HepG2 (cell line): Measurements from ENCODE around the gene NAIF1. TPM values are rescaled to one million over a fixed set of nuclear protein-coding genes. Genes with fewer than 3 reads are reported as not detected.

Experiments
- ARID2 ChIP-seq: sonication (generic); formaldehyde crosslinking; IDR thresholded peaks from 2 replicates; pipeline ENCODE4 v1.8.1; 2022; ENCODE audit warnings: mild to moderate bottlenecking, missing genetic modification reagents, borderline replicate concordance
- DZIP1 ChIP-seq: sonication (generic); formaldehyde crosslinking; IDR thresholded peaks from 2 replicates; pipeline ENCODE4 v1.5.0; 2020; ENCODE audit warnings: mild to moderate bottlenecking, missing genetic modification reagents
- FUBP1 ChIP-seq: sonication (generic); formaldehyde crosslinking; IDR thresholded peaks from 2 replicates; pipeline ENCODE4 v1.5.1; 2020; ENCODE audit warnings: missing genetic modification reagents, mild to moderate bottlenecking, borderline replicate concordance
- GMEB2 ChIP-seq: IDR thresholded peaks from 2 replicates; pipeline ENCODE4 v1.6.1; 2016; ENCODE audit warnings: missing biosample characterization, missing genetic modification reagents, low read depth
- ISL2 ChIP-seq: sonication (generic); formaldehyde crosslinking; IDR thresholded peaks from 2 replicates; pipeline ENCODE4 v1.5.0; 2020; ENCODE audit warnings: missing genetic modification reagents
- KLF12 ChIP-seq: sonication (generic); formaldehyde crosslinking; IDR thresholded peaks from 2 replicates; pipeline ENCODE4 v1.4.0; 2020; ENCODE audit warnings: missing genetic modification reagents, borderline replicate concordance
- NKX3-1 ChIP-seq: sonication (generic); formaldehyde crosslinking; IDR thresholded peaks from 2 replicates; pipeline ENCODE4 v1.5.0; 2020; ENCODE audit warnings: missing genetic modification reagents
- RNF2 ChIP-seq: fragments of 450-650 bp; conservative IDR thresholded peaks from 2 replicates; pipeline ENCODE4 v1.6.1; 2016; ENCODE audit warnings: low read depth
- SMC3 ChIP-seq: IDR thresholded peaks from 2 replicates; pipeline ENCODE4 v1.6.1; 2011; ENCODE audit warnings: low read length, improper control_type of control experiment
- SUZ12 ChIP-seq: fragments of 150-350 bp; IDR thresholded peaks from 2 replicates; pipeline ENCODE4 v1.6.1; 2014; ENCODE audit warnings: low read depth, low read length
- YEATS2 ChIP-seq: sonication (generic); formaldehyde crosslinking; IDR thresholded peaks from 2 replicates; pipeline ENCODE4 v1.4.0; 2020; ENCODE audit warnings: missing genetic modification reagents, borderline replicate concordance
- ZFY ChIP-seq: sonication (generic); formaldehyde crosslinking; IDR thresholded peaks from 2 replicates; pipeline ENCODE4 v1.4.0; 2020; ENCODE audit warnings: missing genetic modification reagents
- ZNF138 ChIP-seq: sonication (generic); formaldehyde crosslinking; IDR thresholded peaks from 2 replicates; pipeline ENCODE4 v1.5.0; 2020; ENCODE audit warnings: mild to moderate bottlenecking, low read depth, missing genetic modification reagents
- ZNF30 ChIP-seq: sonication (generic); formaldehyde crosslinking; IDR thresholded peaks from 2 replicates; pipeline ENCODE4 v1.5.0; 2020; ENCODE audit warnings: mild to moderate bottlenecking, missing genetic modification reagents
- ZNF460 ChIP-seq: sonication (generic); formaldehyde crosslinking; IDR thresholded peaks from 2 replicates; pipeline ENCODE4 v1.5.1; 2020; ENCODE audit warnings: missing genetic modification reagents, mild to moderate bottlenecking, borderline replicate concordance
- ZNF503 ChIP-seq: sonication (generic); formaldehyde crosslinking; IDR thresholded peaks from 2 replicates; pipeline ENCODE4 v1.4.0; 2020; ENCODE audit warnings: missing genetic modification reagents
- ZNF530 ChIP-seq: sonication (generic); formaldehyde crosslinking; IDR thresholded peaks from 2 replicates; pipeline ENCODE4 v1.5.0; 2020; ENCODE audit warnings: low read depth, mild to moderate bottlenecking, missing genetic modification reagents
- ZNF607 ChIP-seq: sonication (generic); formaldehyde crosslinking; IDR thresholded peaks from 2 replicates; pipeline ENCODE4 v1.5.1; 2020; ENCODE audit warnings: missing genetic modification reagents, mild to moderate bottlenecking, borderline replicate concordance
- ZNF737 ChIP-seq: sonication (generic); formaldehyde crosslinking; IDR thresholded peaks from 2 replicates; pipeline ENCODE4 v1.5.0; 2020; ENCODE audit warnings: missing genetic modification reagents, mild to moderate bottlenecking, borderline replicate concordance
- ZNF780A ChIP-seq: sonication (generic); formaldehyde crosslinking; IDR thresholded peaks from 2 replicates; pipeline ENCODE4 v1.8.0; 2022; ENCODE audit warnings: mild to moderate bottlenecking, missing genetic modification reagents, moderate library complexity
- ZNF879 ChIP-seq: sonication (generic); formaldehyde crosslinking; IDR thresholded peaks from 2 replicates; pipeline ENCODE4 v1.8.1; 2023; ENCODE audit warnings: missing genetic modification reagents
- ZSCAN12 ChIP-seq: sonication (generic); formaldehyde crosslinking; IDR thresholded peaks from 2 replicates; pipeline ENCODE4 v1.9.0; 2021; ENCODE audit warnings: mild to moderate bottlenecking, missing genetic modification reagents
- polyA plus RNA-seq, 8 experiments: library from polyadenylated mRNA; depleted of rRNA in 3 of 8; stranded (reverse) in 7 of 8; unstranded in 1 of 8; fragments of >200 nt; fragmentation: Illumina TruSeq in 4 of 8; extraction: Trizol in 4 of 8; gene quantifications; 2 replicates each; pipeline versions ENCODE4 v1.2.1 to v1.2.3, GENCODE V29; 2011 to 2016; ENCODE audit warnings: low read depth in 4 of 8, missing spikeins in 1 of 8, mixed read lengths in 1 of 8; ENCODE audit not compliant: insufficient read depth in 1 of 8
- total RNA-seq, 5 experiments: library from RNA; depleted of rRNA; stranded (reverse); fragments of >200 nt; fragmentation: Illumina TruSeq; extraction: Trizol; gene quantifications; 2 replicates each; pipeline ENCODE4 v1.2.3, GENCODE V29; 2016; ENCODE audit warnings: low read depth in 1 of 5

NAIF1 gene
- total and polyA plus RNA-seq, 2 of the 13 experiments (the other 11 are each of a cell fraction or from before 2014, with no cell fraction given): 6.0 to 6.9 TPM

GRCh38 chr9:128115187-128116103, 48.3 kb upstream of the NAIF1 start (continued):
- TF ChIP-seq ZNF607 (peak; percentile 95; the same call in 1 of the 2 replicates), ARID2 (CRISPR knock-in tag) (no peak), GMEB2 (CRISPR knock-in tag) (no peak), SUZ12 (no peak), ISL2 (CRISPR knock-in tag) (peak; percentile 84), NKX3-1 (no peak), YEATS2 (CRISPR knock-in tag) (peak; percentile 63; the same call in 1 of the 2 replicates), DZIP1 (CRISPR knock-in tag) (no peak), ZNF737 (CRISPR knock-in tag) (no peak), ZNF530 (CRISPR knock-in tag) (no peak), SMC3 (no peak), ZFY (CRISPR knock-in tag) (peak; percentile 75), ZNF879 (CRISPR knock-in tag) (0 out of 2 replicates have a peak, but pooled peaks have one; percentile 20), RNF2 (peak; percentile 65; the same call in 1 of the 2 replicates), ZNF138 (CRISPR knock-in tag) (0 out of 2 replicates have a peak, but pooled peaks have one; percentile 41), ZNF460 (peak; percentile 67; the same call in 1 of the 2 replicates), ZNF30 (CRISPR knock-in tag) (no peak), ZNF503 (peak; percentile 96), FUBP1 (CRISPR knock-in tag) (no peak), KLF12 (CRISPR knock-in tag) (peak; percentile 96), ZSCAN12 (CRISPR knock-in tag) (no peak), ZNF780A (CRISPR knock-in tag) (no peak)
